Mucosa of descending colon (tissue), 3 donors: Measurements from ENCODE around the gene NAPB. TPM values are rescaled to one million over a fixed set of nuclear protein-coding genes. Genes with fewer than 3 reads are reported as not detected.

Experiments used
- ATAC-seq: fragments of 200-7000 bp; cut with Tn5 transposase; one replicate; pipeline ENCODE4 v1.9.1; 2020; ENCODE audit warnings: mild to moderate bottlenecking, moderate library complexity
- DNase-seq, 3 donors: peaks; one replicate each; pipeline ENCODE4 v3.0.0-alpha.2; 2020
- H3K36me3 ChIP-seq: fragments of 200-600 bp; one replicate; pipeline ENCODE4 v1.8.0; 2021; ENCODE audit warnings: low read depth, mild to moderate bottlenecking
- H3K4me1 ChIP-seq: fragments of 200-600 bp; one replicate; pipeline ENCODE4 v1.8.0; 2021; ENCODE audit warnings: low read depth, mild to moderate bottlenecking
- H3K4me3 ChIP-seq: fragments of 200-600 bp; one replicate; pipeline ENCODE4 v1.8.0; 2021; ENCODE audit warnings: mild to moderate bottlenecking
- H3K9me3 ChIP-seq: fragments of 200-600 bp; one replicate; pipeline ENCODE4 v1.8.0; 2021; ENCODE audit warnings: mild to moderate bottlenecking
- intact Hi-C, 2 donors: fragments of 100-400 bp; cut with DNase I in 1 of 2; cut with micrococcal nuclease in 1 of 2; formaldehyde crosslinking; loops; one replicate each; pipeline versions ENCODE4 v1.11.0 to v1.11.1; 2022; cut with DNase I, micrococcal nuclease
- total RNA-seq, 3 donors: library from RNA; stranded (reverse); fragmentation: NEBNext Ultra II Directional in 2 of 3; extraction: Animal tissue kit (Norgen Biotek cat#: 25700) in 2 of 3; gene quantifications; one replicate each; pipeline versions ENCODE4 v1.2.1 to v1.2.4, GENCODE V29; 2021 to 2023
- TF ChIP-seq, protein P1 (sequence below): fragments of 200-600 bp; IDR thresholded peaks from one replicate; pipeline ENCODE4 v1.8.0; 2022; ENCODE audit warnings: antibody characterized with exemption, mild to moderate bottlenecking
- donor health status: DM: no; HTN: no; CAD: no; lungs with moderate emphysema.
- donor health status: DM: no; HTN: no; CAD: no.
- donor health status: DM: no; HTN: yes; CAD: no.

Gene NAPB
- total RNA-seq, 3 donors from 2014 or later: 8.2 to 22.8 (median 8.9) TPM

DNA sequence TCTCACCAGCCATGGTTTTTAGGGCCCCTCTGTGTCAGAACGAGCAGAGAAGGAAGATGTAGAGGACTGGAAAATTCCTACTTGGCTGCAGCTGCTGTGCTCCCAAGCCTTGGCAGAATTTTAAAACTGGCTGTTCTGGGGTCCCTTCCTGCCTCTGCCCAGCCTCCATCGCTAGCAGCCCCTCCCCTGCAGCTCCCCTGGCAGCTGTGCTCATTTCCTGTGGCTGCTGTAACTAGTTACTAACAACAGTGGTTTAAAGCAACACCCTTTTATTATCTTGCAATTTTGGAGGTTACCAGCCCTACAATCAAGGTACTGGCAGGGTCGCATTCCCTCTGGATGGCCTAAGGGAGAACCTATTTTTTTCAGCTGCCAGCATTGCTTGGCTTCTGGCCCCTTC lies 35.1 kb upstream of the NAPB start:
- DNase-seq (no peak), ATAC-seq (no peak)
- H3K4me3 ChIP-seq: no peak overlapping the region
- TF ChIP-seq, protein P1, sequence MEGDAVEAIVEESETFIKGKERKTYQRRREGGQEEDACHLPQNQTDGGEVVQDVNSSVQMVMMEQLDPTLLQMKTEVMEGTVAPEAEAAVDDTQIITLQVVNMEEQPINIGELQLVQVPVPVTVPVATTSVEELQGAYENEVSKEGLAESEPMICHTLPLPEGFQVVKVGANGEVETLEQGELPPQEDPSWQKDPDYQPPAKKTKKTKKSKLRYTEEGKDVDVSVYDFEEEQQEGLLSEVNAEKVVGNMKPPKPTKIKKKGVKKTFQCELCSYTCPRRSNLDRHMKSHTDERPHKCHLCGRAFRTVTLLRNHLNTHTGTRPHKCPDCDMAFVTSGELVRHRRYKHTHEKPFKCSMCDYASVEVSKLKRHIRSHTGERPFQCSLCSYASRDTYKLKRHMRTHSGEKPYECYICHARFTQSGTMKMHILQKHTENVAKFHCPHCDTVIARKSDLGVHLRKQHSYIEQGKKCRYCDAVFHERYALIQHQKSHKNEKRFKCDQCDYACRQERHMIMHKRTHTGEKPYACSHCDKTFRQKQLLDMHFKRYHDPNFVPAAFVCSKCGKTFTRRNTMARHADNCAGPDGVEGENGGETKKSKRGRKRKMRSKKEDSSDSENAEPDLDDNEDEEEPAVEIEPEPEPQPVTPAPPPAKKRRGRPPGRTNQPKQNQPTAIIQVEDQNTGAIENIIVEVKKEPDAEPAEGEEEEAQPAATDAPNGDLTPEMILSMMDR: no peak
- no peaks in the 10 kb centered on the region for H3K4me1 ChIP-seq
- no peaks in the 10 kb centered on the region for H3K9me3 ChIP-seq
- intact Hi-C loops: no loop called here
- H3K36me3 ChIP-seq: no peaks in the 10 kb centered on the region

DNA sequence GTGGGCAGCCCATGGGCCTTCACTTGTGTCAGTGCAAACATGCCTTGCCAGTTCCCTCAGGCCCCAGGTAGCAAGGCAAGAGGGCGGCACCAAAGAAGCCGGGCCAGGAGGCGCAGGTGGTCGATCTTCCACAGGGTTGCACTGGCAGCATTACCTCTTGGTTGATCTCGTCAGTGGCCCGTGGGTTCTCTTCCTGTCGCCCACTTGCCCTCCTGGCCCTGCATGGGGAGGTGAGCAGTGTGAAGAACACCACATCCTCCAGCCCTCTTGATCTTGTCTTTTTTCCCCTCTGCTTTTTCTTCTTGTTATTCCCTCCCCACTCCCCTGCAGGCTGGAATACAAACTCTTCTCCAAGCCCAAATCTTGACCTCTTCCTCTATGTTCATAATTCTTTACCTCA lies 34.4 kb upstream of the NAPB start:
- H3K4me1 ChIP-seq: no peaks in the 10 kb centered on the region
- no peak for ATAC-seq
- intact Hi-C loops: no loop called here
- H3K36me3 ChIP-seq: no peaks in the 10 kb centered on the region
- DNase-seq: no peak
- TF ChIP-seq, protein P1: no peak
- H3K9me3 ChIP-seq: no peaks in the 10 kb centered on the region
- no peak overlapping the region for H3K4me3 ChIP-seq

DNA sequence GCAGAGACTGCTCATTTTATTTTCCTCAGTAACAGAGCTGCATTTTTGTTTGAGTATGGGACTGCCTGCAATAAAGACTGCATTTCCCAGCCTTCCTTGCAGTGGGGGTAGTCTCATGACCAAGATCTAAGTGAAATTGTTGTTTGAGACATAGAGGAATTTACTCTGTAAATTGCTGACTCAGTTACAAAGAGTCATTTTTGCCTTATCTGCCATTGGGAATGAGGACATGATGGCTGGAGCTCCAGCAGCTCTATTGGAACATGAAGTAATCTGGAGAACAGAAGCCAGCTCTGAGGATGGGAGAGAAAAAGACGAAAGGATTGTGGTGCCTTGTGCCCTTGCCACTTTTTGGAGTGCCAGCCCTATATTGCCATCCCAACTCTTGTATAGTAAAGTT lies 33.5 kb upstream of the NAPB start:
- intact Hi-C loops: no loop called here

DNA sequence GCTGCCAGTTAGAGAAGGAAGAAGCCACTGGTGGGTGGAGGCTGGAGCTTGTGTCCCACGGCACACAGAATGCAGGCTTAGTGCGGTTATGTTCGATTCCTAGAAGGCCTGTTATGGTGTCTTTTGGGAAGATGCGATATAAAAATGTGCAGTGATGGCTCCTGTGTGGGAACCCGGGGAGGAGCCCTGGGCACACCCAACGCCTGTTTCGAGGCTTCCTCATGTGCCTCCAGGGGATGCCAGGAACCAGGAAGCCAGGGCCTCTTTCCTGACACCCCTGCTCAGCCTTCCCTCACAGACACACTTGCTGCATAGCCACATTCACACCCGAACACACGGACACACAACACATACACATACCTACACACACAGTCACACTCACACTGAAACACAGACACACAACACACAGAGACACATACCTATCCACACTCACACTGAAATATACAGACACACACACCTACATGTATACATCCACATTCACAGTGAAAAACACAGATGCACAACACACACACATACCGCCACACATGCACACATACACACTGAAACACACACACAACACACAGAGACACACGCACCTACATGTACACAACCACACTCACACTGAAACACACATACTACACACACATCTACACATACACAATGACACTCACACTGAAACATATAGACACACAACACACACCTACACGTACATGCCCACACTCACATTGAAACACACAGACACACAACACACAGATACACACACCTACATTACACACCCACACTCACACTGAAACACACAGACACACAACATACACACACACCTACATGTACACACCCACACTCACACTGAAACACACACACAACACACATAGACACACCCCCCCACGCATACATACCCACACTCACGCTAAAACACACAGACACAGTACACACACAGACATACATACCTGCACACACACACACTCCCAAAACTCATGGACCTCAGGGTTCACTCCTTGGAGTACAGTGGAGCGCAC lies 32.6 kb upstream of the NAPB start:
- no peak overlapping the region for H3K4me3 ChIP-seq
- TF ChIP-seq, protein P1: no peak
- no peaks in the 10 kb centered on the region for H3K36me3 ChIP-seq
- intact Hi-C loops: no loop called here
- DNase-seq: no peak
- H3K9me3 ChIP-seq: no peaks in the 10 kb centered on the region
- H3K4me1 ChIP-seq: no peaks in the 10 kb centered on the region
- no peak for ATAC-seq

More for the DNA sequence above, 33.5 kb upstream of the NAPB start:
- TF ChIP-seq, protein P1: no peak
- H3K4me3 ChIP-seq: no peak overlapping the region
- no peaks in the 10 kb centered on the region for H3K4me1 ChIP-seq
- ATAC-seq: no peak
- H3K36me3 ChIP-seq: no peaks in the 10 kb centered on the region
- DNase-seq: no peak
- no peaks in the 10 kb centered on the region for H3K9me3 ChIP-seq

DNA sequence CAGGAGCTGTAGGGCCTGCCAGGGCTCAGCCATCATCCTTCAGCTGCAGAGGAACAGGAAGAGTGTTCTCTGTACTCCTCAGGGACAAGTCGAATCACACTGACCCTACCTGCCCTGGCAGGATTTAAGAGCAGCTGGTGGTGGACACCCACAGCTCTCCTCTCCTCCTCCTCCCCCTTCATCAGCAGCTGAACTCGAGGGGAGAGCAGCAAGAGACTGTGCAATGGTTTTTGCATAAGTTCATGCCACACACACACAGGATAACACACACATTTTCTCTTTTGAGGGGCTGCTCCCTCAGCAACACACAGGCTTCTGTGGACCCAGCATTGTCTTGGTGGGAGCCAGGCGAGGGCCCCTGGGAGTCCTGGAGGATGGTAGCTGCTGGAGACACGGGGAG lies 31.5 kb upstream of the NAPB start, which contains the start of gene CST11:
Gene CST11, minus strand, starts transcription at position 101 of the 400 bp plus-strand sequence. Its CDS starts 65 bp downstream, at position 36.
- intact Hi-C loops: no loop called here
- no peak for ATAC-seq
- TF ChIP-seq, protein P1: no peak

More for the DNA sequence above, 31.5 kb upstream of the NAPB start, which contains the start of gene CST11:
- DNase-seq: no peak
- no peaks in the 10 kb centered on the region for H3K4me1 ChIP-seq
- H3K9me3 ChIP-seq: no peaks in the 10 kb centered on the region
- no peaks in the 10 kb centered on the region for H3K36me3 ChIP-seq
- H3K4me3 ChIP-seq: no peak within 1 kb of the TSS
